NOMO-1 (cell line): Measurements from ENCODE around the gene ULK4.
"Not testable (repeated sequence)": the region's sequence is repeated elsewhere in the genome, so short reads cannot be mapped to it uniquely, and the experiment has no call there.

Source experiments
- DNase-seq, 2 experiments: peaks; one replicate each; lab custom pipeline; 2025; ENCODE audit not compliant: unreplicated experiment in 2 of 2; lab: John Stamatoyannopoulos, UW

The ULK4 gene

GRCh38 chr3:41592753-41593510 lies 369.0 kb downstream of the ULK4 start:
- no peak for DNase-seq

GRCh38 chr3:41583014-41583413 lies 378.9 kb downstream of the ULK4 start:
- DNase-seq = no peak

- peak in 1 of 2 experiments; percentile 17 for DNase-seq
Measured at GRCh38 chr3:41581700-41582099, 380.2 kb downstream of the ULK4 start.

GRCh38 chr3:41580274-41580959 lies 381.5 kb downstream of the ULK4 start:
- DNase-seq = no peak

- no peak for DNase-seq
Measured at GRCh38 chr3:41579861-41580260, 382.0 kb downstream of the ULK4 start.

- no peak for DNase-seq
Measured at GRCh38 chr3:41578798-41579197, 383.1 kb downstream of the ULK4 start.

- DNase-seq = no peak
Measured at GRCh38 chr3:41575724-41576123, 386.2 kb downstream of the ULK4 start.

GRCh38 chr3:41574900-41575299 lies 387.0 kb downstream of the ULK4 start:
- DNase-seq = no peak

- DNase-seq = no peak
Measured at GRCh38 chr3:41573591-41573990, 388.3 kb downstream of the ULK4 start.

GRCh38 chr3:41572092-41572491 lies 389.8 kb downstream of the ULK4 start:
- no peak for DNase-seq

GRCh38 chr3:41569632-41570305 lies 392.1 kb downstream of the ULK4 start:
- no peak for DNase-seq

GRCh38 chr3:41565948-41566514 lies 395.9 kb downstream of the ULK4 start:
- no peak for DNase-seq

GRCh38 chr3:41565003-41565402 lies 396.9 kb downstream of the ULK4 start:
- DNase-seq = no peak

- not testable (repeated sequence) for DNase-seq
Measured at GRCh38 chr3:41556245-41556644, 405.7 kb downstream of the ULK4 start.

- no peak for DNase-seq
Measured at GRCh38 chr3:41532976-41533375, 428.9 kb downstream of the ULK4 start.

GRCh38 chr3:41526995-41527573 lies 434.8 kb downstream of the ULK4 start:
- DNase-seq = no peak

- no peak for DNase-seq
Measured at GRCh38 chr3:41525303-41526064, 436.4 kb downstream of the ULK4 start.

- no peak for DNase-seq
Measured at GRCh38 chr3:41523897-41524296, 438.0 kb downstream of the ULK4 start.

GRCh38 chr3:41522612-41523011 lies 439.3 kb downstream of the ULK4 start:
- DNase-seq = no peak

- no peak for DNase-seq
Measured at GRCh38 chr3:41521010-41521655, 440.8 kb downstream of the ULK4 start.
